ENCODE measurements around the gene RAPGEF4. TPM values are rescaled to one million over a fixed set of nuclear protein-coding genes. Genes with fewer than 3 reads are reported as not detected.

Gene RAPGEF4
- total and polyA plus RNA-seq, 9 of the 15 experiments (the other 6 are each of a cell fraction or from before 2014, with no cell fraction given): 0.04 to 0.33 (median 0.13) TPM; not detected in 6

GRCh38 chr2:172950565-172950964 lies 214.9 kb downstream of the RAPGEF4 start:
- H3K9me3 ChIP-seq (replicated peaks; ENCODE audit: control insufficient read depth, insufficient read depth, low read depth, low read length): no peaks in the 10 kb centered on the region
- H3K9me1 ChIP-seq (ENCODE audit: control insufficient read depth, insufficient read depth, low read length): no peaks in the 10 kb centered on the region
- no peak overlapping the region for H2AFZ ChIP-seq (ENCODE audit: low read depth, low read length)
- ChIA-PET POLR2A (no interaction called here), CTCF (ENCODE audit: low intra/inter-chr PET ratio) (no interaction called here)
- H3K4me2 ChIP-seq (ENCODE audit: insufficient read depth, low read length): no peak overlapping the region
- DNase-seq (ENCODE audit: extremely low read depth in 1 of 4, low spot score in 3 of 4): no peak
- no peaks in the 10 kb centered on the region for H3K4me1 ChIP-seq (replicated peaks in 1 of 2; ENCODE audit: control insufficient read depth in 2 of 2, insufficient read depth in 2 of 2, low read length in 2 of 2)
- H3K79me2 ChIP-seq (ENCODE audit: control insufficient read depth, insufficient read depth, low read length): no peaks in the 10 kb centered on the region
- in situ Hi-C loops (cut with MboI) (no loop called here), intact Hi-C loops (cut with micrococcal nuclease) (no loop called here)
- H3K9ac ChIP-seq (ENCODE audit: insufficient read depth in 1 of 2, low read depth in 2 of 2, low read length in 2 of 2): no peak overlapping the region
- no TSS peak for BruUV-seq (replicated peaks)
- TF ChIP-seq CTCFL (IDR thresholded peaks at IDR 0.05; ENCODE audit: borderline replicate concordance, insufficient read depth, low read depth, low read length, poor library complexity, severe bottlenecking) (no peak), MCM7 (IDR thresholded peaks at IDR 0.05) (no peak), CEBPG (CRISPR knock-in tag; IDR thresholded peaks at IDR 0.05) (no peak), CEBPG (tag; conservative IDR thresholded peaks at IDR 0.05 in 1 of 2, IDR thresholded peaks at IDR 0.05 in 1 of 2) (peak; percentile 44 to 94; a peak in 2 of 4 replicates), ZFPM2 (CRISPR knock-in tag; IDR thresholded peaks at IDR 0.05) (no peak), ZNF77 (CRISPR knock-in tag; IDR thresholded peaks at IDR 0.05) (no peak), POLR3A (IDR thresholded peaks at IDR 0.05; ENCODE audit: borderline replicate concordance, extremely low read depth, insufficient read depth, insufficient read length) (no peak), ZNF12 (CRISPR knock-in tag; IDR thresholded peaks at IDR 0.05) (no peak), CEBPB (tag; IDR thresholded peaks at IDR 0.05) (peak; percentile 87), BMI1 (IDR thresholded peaks at IDR 0.05; ENCODE audit: low read length) (no peak)
- TF ChIP-seq, protein P1, sequence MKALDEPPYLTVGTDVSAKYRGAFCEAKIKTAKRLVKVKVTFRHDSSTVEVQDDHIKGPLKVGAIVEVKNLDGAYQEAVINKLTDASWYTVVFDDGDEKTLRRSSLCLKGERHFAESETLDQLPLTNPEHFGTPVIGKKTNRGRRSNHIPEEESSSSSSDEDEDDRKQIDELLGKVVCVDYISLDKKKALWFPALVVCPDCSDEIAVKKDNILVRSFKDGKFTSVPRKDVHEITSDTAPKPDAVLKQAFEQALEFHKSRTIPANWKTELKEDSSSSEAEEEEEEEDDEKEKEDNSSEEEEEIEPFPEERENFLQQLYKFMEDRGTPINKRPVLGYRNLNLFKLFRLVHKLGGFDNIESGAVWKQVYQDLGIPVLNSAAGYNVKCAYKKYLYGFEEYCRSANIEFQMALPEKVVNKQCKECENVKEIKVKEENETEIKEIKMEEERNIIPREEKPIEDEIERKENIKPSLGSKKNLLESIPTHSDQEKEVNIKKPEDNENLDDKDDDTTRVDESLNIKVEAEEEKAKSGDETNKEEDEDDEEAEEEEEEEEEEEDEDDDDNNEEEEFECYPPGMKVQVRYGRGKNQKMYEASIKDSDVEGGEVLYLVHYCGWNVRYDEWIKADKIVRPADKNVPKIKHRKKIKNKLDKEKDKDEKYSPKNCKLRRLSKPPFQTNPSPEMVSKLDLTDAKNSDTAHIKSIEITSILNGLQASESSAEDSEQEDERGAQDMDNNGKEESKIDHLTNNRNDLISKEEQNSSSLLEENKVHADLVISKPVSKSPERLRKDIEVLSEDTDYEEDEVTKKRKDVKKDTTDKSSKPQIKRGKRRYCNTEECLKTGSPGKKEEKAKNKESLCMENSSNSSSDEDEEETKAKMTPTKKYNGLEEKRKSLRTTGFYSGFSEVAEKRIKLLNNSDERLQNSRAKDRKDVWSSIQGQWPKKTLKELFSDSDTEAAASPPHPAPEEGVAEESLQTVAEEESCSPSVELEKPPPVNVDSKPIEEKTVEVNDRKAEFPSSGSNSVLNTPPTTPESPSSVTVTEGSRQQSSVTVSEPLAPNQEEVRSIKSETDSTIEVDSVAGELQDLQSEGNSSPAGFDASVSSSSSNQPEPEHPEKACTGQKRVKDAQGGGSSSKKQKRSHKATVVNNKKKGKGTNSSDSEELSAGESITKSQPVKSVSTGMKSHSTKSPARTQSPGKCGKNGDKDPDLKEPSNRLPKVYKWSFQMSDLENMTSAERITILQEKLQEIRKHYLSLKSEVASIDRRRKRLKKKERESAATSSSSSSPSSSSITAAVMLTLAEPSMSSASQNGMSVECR (CRISPR knock-in tag; IDR thresholded peaks at IDR 0.05): no peak
- no peak for ATAC-seq
- no peaks in the 10 kb centered on the region for H4K20me1 ChIP-seq (replicated peaks; ENCODE audit: control insufficient read depth, insufficient read depth, low read length)
- H3K27ac ChIP-seq (ENCODE audit: extremely low read depth, low read depth, low read length): no peak overlapping the region
- H3K4me3 ChIP-seq: no peak overlapping the region
- FAIRE-seq: no peak
- H3K27me3 ChIP-seq (ENCODE audit: control insufficient read depth in 2 of 2, insufficient read depth in 2 of 2, low read length in 2 of 2): peaks cover 3 to 7% of the 10 kb centered on the region in 2 experiments; a peak in 3 of 5 replicates
- H3K36me3 ChIP-seq (ENCODE audit: control insufficient read depth, insufficient read depth, low read length): no peaks in the 10 kb centered on the region

Data from K562 (cell line).